RWPE1 (cell line): ENCODE results near the gene PDPN.
A peak's percentile ranks its signal among the peaks of the same experiment; 100 is the strongest.

Experiments used
- CTCF ChIA-PET: fragments of 350-600 bp; sonication (Branson Sonifier 250); formaldehyde crosslinking; extraction: SDS; loops from one replicate; lab custom pipeline; 2021; lab: Yijun Ruan, JAX
- POLR2A ChIA-PET: fragments of 400-600 bp; formaldehyde crosslinking; extraction: SDS; loops from one replicate; lab custom pipeline; 2020; ENCODE audit warnings: antibody characterized with exemption; ENCODE audit not compliant: low non-redundant PET; lab: Yijun Ruan, JAX
- DNase-seq: peaks from one replicate; pipeline ENCODE4 v3.0.0; 2012; ENCODE audit warnings: low spot score
- H3K27ac ChIP-seq: fragments of 450-650 bp; 2 replicates; pipeline ENCODE4 v1.5.1; 2017
- TF ChIP-seq, protein P1 (sequence below): fragments of 450-650 bp; conservative IDR thresholded peaks from 2 replicates; pipeline ENCODE4 v1.5.1; 2017; ENCODE audit warnings: low read depth, mild to moderate bottlenecking

The PDPN gene

DNA sequence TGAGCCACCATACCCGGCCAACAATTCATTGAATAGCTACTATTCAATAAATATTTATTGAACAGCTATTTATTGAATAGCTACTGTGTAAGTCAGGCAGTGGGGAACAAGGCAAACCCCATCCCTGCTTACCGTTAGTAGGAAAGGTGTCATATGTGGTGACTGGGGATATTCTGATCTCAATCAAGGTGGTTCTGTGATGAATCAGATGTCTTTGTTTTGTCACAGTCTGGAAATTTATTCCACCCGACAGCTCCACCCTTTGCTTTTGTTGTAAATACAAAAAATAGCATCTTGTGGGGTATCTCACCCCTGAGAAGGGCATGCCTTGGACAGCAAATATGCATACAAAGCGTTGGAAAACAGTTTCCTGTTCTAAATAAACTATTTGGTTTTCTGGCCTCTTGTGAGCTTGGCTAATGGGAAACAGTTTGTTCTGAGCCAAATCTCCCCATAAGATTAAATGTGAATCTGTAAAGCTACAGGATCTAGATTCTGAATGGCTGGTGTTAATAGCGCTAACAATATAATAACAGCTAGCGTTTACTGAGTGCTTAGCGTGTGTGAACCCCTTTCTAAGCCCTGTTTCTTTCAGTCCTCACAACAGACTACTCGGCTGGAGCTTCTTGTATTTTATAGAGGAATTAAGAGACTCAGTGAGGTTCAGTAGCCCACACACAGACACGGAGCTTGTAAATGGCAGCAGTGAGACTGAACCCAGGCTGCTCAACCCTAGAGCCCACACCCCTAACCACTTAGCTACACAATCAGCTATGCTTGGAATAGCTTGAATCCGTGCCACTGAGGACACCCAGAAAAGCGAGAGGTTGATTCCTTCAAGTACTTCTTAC, 5.5 kb downstream of the PDPN start:
- TF ChIP-seq, protein P1, sequence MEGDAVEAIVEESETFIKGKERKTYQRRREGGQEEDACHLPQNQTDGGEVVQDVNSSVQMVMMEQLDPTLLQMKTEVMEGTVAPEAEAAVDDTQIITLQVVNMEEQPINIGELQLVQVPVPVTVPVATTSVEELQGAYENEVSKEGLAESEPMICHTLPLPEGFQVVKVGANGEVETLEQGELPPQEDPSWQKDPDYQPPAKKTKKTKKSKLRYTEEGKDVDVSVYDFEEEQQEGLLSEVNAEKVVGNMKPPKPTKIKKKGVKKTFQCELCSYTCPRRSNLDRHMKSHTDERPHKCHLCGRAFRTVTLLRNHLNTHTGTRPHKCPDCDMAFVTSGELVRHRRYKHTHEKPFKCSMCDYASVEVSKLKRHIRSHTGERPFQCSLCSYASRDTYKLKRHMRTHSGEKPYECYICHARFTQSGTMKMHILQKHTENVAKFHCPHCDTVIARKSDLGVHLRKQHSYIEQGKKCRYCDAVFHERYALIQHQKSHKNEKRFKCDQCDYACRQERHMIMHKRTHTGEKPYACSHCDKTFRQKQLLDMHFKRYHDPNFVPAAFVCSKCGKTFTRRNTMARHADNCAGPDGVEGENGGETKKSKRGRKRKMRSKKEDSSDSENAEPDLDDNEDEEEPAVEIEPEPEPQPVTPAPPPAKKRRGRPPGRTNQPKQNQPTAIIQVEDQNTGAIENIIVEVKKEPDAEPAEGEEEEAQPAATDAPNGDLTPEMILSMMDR, result no peak
- peak overlapping the region; percentile 99 for H3K27ac ChIP-seq
- CTCF ChIA-PET, result no interaction called here
- POLR2A ChIA-PET, result no interaction called here
- DNase-seq, result no peak

DNA sequence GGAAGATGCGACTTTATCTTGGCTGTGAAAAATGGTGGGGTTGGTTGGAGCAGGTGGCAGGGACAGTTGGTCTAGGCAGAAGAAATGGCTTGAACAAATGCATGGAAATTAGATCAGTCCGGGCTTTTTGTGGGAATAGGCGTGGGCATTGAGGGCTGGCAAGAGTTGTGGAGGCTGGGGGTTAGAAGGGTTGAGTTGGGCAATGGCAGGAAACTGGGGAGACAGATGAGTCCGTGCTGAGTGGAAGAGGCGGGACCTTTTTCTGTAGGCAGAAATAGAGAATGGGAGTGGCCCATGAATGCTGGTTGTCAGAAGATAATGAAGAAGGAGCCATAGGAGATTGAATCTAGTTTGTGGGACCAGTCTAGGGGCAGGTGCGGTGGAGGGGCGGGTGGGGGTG, 6.9 kb downstream of the PDPN start:
- CTCF ChIA-PET, result no interaction called here
- TF ChIP-seq, protein P1, result no peak
- POLR2A ChIA-PET, result no interaction called here

DNA sequence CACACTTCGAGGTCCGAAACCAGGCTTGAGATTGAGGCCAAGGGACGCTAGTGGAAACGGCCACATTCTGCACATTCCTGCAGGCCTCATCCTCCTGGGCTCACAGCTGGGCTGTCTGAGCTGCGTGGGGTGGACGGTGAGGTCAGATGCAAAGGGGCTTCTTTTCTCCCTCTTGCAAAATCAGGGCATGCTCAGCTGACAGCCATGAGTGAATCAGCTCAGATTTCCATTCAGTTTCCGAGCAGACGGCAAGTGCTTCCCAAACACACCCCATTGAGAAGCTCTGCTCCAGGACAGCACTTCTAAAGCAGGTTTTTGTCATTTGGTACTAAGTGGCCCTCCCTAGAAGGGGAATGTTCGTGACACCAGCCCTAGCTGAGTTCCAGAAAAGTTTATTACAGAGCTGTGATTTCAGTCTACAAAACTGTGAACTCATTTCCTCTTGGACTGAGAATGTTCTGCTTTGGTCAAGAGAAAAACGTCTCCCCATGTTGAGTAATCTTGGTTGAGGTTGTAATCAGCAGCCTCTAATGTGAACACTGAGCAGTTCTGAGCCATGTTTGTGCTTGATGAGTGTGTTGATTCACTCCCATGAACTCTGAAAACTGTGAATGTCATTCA, 10.0 kb downstream of the PDPN start:
- no peak for DNase-seq
- CTCF ChIA-PET, result no interaction called here
- TF ChIP-seq, protein P1, result no peak
- peak overlapping the region; percentile 95 for H3K27ac ChIP-seq
- POLR2A ChIA-PET, result no interaction called here

More for the DNA sequence above, 6.9 kb downstream of the PDPN start:
- peak overlapping the region; percentile 71 for H3K27ac ChIP-seq
- peak; percentile 30 for DNase-seq

DNA sequence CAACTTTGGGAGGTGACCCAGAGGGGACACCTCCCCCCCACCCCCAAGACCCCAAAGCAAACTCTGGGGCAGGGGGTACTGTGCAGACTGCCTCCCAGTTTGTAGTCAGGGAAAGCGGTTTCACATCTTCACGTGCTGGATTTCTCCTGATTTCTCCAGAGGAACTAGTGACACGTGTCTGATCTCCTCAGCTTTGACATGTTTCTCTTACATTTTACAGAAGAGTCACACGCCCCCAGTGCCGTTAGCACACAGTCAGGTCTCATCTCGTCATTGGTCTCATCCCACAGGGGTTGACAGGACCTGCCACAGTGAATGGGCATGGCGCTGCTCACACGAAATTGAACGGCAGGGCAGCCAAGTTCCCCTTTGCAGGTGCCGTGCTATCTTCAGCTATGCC, 11.8 kb downstream of the PDPN start:
- no peak for DNase-seq
- TF ChIP-seq, protein P1, result no peak
- ChIA-PET POLR2A (no interaction called here), CTCF (no interaction called here)
- H3K27ac ChIP-seq, result peak overlapping the region; percentile 41

DNA sequence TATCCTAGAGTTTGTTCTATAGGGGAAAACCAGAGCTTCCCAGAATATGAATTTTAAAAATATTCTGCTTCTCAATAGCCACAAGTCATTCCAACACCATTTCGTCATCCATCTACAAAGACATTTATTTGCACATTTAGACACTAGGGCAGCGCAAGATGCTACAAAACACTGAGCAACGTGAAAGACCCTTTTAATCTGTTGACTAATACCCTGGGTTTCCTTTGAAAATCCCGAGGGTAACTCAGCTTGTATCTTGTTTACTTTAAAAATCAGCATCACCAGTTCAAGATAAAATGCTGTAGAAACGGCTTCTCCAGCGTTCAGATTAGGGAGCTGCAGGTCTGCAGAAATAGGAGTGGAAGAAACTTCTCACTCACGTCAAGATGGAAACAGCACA, 13.5 kb downstream of the PDPN start:
- TF ChIP-seq, protein P1, result no peak
- POLR2A ChIA-PET, result no interaction called here
- H3K27ac ChIP-seq, result no peak overlapping the region
- DNase-seq, result no peak
- CTCF ChIA-PET, result no interaction called here

DNA sequence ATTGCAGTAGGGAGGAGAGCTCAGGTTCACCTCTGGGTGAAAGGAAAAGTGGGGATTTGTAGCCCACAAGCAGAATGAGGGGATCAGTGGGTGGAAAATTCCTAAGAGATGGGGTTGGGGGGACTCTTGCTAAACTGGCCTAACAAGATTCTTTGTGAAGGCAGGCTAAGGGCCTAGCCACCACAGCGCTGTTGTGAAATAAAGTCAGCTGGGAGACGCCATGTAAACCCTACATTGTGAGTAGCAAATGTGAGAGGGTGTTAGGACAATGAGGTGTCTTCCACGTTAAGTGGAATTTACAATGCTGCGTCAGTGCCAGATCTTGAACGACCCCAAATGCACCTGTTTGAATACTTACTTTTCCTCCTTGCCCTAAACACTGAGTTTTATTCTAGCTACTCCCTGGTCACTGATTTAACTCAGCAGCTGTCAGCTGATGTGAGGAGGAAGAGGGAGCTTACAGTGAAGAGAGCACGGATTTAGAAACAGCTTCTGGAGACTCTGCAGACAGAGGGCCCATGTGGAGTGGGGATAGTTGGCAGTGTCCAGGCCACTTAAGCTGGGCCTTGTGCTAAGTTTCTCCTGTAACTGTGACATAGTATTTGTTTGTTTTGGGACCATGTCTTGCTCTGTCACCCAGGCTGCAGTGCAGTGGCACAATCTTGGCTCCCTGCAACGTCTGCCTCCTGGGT, 17.3 kb downstream of the PDPN start:
- POLR2A ChIA-PET, result no interaction called here

More for the DNA sequence above, 17.3 kb downstream of the PDPN start:
- TF ChIP-seq, protein P1, result no peak
- no peak for DNase-seq
- CTCF ChIA-PET, result interaction anchor here (0.6 kb wide), 1 partner anchor 62 kb away, joined by 3 read pairs; no protein-coding TSS in a partner anchor
- H3K27ac ChIP-seq, result peak overlapping the region; percentile 90
